RWPE1 (cell line): ENCODE measurements around the gene CRTC2.
"Not testable (repeated sequence)": the region's sequence is repeated elsewhere in the genome, so short reads cannot be mapped to it uniquely, and the experiment has no call there.

ENCODE experiments used
- CTCF ChIA-PET: fragments of 350-600 bp; sonication (Branson Sonifier 250); formaldehyde crosslinking; extraction: SDS; loops from one replicate; lab custom pipeline; 2021; lab: Yijun Ruan, JAX
- POLR2A ChIA-PET: fragments of 400-600 bp; formaldehyde crosslinking; extraction: SDS; loops from one replicate; lab custom pipeline; 2020; ENCODE audit warnings: antibody characterized with exemption; ENCODE audit not compliant: low non-redundant PET; lab: Yijun Ruan, JAX
- DNase-seq: peaks from one replicate; pipeline ENCODE4 v3.0.0; 2012; ENCODE audit warnings: low spot score
- H3K27ac ChIP-seq: fragments of 450-650 bp; 2 replicates; pipeline ENCODE4 v1.5.1; 2017
- TF ChIP-seq, protein P1 (sequence below): fragments of 450-650 bp; conservative IDR thresholded peaks from 2 replicates; pipeline ENCODE4 v1.5.1; 2017; ENCODE audit warnings: low read depth, mild to moderate bottlenecking

Gene CRTC2

DNA sequence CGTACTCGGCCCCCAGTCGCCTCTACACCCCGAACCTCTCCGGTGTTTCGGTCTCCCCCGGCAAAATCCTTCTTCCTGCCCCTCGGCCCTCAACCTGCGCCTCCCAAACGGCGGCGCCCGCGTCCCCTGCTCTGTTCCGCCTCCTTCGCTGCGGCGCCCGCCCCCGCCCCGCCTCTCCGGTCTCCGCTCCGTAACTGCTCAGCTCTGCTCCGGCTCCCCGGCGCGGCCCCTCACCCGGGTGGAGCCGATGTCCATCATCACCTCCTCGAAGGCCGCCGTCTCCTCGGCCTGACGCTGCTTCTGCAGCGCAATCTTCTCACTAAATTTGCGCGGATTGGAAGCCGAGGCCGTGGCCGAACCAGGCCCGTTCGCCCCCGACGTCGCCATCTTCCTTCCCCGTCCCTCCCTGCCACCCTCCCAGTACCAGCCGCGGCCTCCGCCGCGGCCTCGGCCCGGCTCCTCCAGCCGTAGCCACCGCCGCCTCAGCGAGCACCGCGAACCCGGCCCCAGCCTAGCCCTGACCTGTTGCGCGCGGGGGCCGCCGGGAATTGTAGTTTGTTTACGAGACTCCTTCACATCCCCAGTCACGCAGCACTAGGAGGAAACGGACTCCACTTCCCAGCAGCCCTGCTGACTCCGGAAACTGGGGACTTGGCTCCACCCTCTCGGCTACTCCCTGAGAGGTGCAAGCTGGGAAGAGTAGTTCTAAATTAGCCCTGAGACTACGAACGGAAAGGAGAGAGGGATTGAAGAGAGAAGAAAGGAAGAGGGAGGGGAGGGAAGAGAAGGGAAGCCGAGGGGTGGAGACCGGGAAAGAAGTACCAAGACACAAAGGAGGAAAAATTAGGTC lies at the start of gene CRTC2:
TSS of gene CRTC2 (minus strand) at position 502 of the 850 bp plus-strand sequence. CDS start at position 387, 115 bp downstream.
- POLR2A ChIA-PET = no interaction called here
- TF ChIP-seq, protein P1, sequence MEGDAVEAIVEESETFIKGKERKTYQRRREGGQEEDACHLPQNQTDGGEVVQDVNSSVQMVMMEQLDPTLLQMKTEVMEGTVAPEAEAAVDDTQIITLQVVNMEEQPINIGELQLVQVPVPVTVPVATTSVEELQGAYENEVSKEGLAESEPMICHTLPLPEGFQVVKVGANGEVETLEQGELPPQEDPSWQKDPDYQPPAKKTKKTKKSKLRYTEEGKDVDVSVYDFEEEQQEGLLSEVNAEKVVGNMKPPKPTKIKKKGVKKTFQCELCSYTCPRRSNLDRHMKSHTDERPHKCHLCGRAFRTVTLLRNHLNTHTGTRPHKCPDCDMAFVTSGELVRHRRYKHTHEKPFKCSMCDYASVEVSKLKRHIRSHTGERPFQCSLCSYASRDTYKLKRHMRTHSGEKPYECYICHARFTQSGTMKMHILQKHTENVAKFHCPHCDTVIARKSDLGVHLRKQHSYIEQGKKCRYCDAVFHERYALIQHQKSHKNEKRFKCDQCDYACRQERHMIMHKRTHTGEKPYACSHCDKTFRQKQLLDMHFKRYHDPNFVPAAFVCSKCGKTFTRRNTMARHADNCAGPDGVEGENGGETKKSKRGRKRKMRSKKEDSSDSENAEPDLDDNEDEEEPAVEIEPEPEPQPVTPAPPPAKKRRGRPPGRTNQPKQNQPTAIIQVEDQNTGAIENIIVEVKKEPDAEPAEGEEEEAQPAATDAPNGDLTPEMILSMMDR = no peak
- H3K27ac ChIP-seq = peak within 1 kb of the TSS; percentile 90
- peak; percentile 97 for DNase-seq
- CTCF ChIA-PET = interaction anchor here (0.5 to 1.9 kb wide), 5 partner anchors 9 to 216 kb away, joined by 4 to 8 read pairs (median 5); partner anchors contain the start of gene DENND4B

DNA sequence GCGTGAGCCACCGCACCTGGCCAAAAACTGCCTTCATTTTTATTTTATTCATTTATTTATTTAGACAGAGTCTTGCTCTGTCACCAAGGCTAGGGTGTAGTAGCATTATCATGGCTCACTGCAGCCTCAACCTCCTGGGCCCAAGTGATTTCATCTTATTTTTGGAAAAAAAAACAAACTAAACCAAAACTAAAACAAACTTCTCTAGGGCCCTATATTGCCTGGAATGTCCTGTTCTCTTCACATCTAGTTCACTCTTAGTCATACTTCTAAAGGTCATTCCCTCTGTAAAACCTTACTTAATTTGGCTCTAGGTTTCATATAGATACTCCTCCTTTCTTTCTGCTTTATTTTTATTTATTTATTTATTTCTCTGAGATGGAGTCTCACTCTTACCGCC lies 47.7 kb upstream of the CRTC2 start:
- TF ChIP-seq, protein P1 = no peak
- ChIA-PET POLR2A (no interaction called here), CTCF (interaction anchor here (0.6 kb wide), 1 partner anchor 293 kb away, joined by 3 read pairs; no protein-coding TSS in a partner anchor)
- no peak for DNase-seq
- no peak overlapping the region for H3K27ac ChIP-seq

DNA sequence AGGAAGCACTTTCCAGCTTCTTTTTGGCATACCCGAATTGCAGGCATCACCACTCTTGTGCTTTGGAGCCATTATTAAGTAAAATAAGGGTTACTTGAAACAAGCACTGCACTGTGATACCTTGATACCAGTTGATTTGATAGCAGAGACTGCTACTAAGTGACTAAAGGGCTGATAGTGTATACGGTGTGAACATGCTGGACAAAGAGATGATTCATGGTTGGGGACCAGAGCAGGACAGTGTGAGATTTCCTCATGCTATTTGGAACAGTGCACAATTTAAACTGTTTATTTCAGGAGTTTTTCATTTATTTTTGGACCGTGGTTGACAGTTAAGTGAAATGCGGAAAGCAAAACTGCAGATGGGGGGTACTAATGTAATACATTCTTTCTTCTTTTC lies 42.0 kb upstream of the CRTC2 start:
- DNase-seq = no peak
- ChIA-PET CTCF (no interaction called here), POLR2A (no interaction called here)
- H3K27ac ChIP-seq = no peak overlapping the region
- TF ChIP-seq, protein P1 = no peak

GRCh38 chr1:153996882-153997281 lies 38.5 kb upstream of the CRTC2 start:
- POLR2A ChIA-PET, CTCF ChIA-PET, DNase-seq, H3K27ac ChIP-seq: not testable (repeated sequence)

DNA sequence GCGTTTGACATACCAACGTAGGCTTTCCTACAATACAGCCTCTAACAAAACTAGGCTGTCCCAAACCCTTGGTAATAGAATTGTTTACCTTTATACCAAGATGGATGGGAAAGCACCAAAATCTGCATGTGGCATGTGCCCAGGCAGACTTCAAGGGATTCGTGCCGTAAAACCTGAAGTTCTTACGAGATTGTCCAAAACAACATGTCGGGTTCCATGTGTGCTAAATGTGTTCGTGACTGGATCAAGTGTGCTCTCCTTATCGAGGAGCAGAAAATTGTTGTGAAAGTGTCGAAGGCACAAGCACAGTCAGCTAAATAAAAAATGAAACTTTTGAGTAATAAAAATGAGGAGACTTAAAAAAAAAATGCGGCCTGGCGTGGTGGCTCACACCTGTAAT lies 37.2 kb upstream of the CRTC2 start:
- ChIA-PET POLR2A (no interaction called here), CTCF (no interaction called here)
- no peak overlapping the region for H3K27ac ChIP-seq
- DNase-seq = no peak
- TF ChIP-seq, protein P1 = no peak

GRCh38 chr1:153995202-153995601 lies 36.8 kb upstream of the CRTC2 start:
- no peak overlapping the region for H3K27ac ChIP-seq
- no peak for DNase-seq
- ChIA-PET CTCF (no interaction called here), POLR2A (no interaction called here)
- TF ChIP-seq, protein P1 = no peak

DNA sequence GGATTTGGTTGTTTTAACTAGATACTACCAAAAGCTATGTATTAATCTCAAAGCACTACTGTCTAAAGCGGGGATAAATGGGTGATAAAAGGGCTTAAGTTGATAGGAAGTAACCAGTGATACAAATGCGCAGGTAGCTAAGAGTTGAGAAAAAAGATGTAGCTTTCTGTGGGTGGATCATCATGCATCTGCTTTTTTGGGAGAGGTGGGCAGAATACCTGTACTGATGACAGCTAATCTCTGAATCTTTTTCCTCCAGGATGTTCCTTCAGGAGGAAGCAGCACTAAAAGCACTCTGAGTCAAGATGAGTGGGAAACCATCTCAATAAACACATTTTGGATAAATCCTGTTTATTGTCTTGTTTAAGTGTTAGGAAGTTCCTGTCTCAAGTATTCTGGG lies 33.4 kb upstream of the CRTC2 start:
- no peak overlapping the region for H3K27ac ChIP-seq
- POLR2A ChIA-PET = interaction anchor here (0.6 to 1.0 kb wide), 2 partner anchors 25 to 28 kb away, joined by 3 read pairs; no protein-coding TSS in a partner anchor
- DNase-seq = no peak
- TF ChIP-seq, protein P1 = no peak
- CTCF ChIA-PET = interaction anchor here (0.6 kb wide), 1 partner anchor 194 kb away, joined by 5 read pairs; no protein-coding TSS in a partner anchor
